Osteocyte (in vitro differentiated cells): Measurements from ENCODE around the gene ADAMTS2. TPM values are rescaled to one million over a fixed set of nuclear protein-coding genes. Genes with fewer than 3 reads are reported as not detected.
A peak's percentile ranks its signal among the peaks of the same experiment; 100 is the strongest.

Source experiments
- DNase-seq: peaks from one replicate; pipeline ENCODE4 v3.0.0; 2021; ENCODE audit warnings: mixed read lengths; ENCODE audit not compliant: unreplicated experiment; ENCODE audit errors: extremely low spot score
- H3K27ac Mint-ChIP-seq: one replicate; pipeline ENCODE4 v1.8.0; 2021; ENCODE audit warnings: mild to moderate bottlenecking, mixed read lengths; ENCODE audit not compliant: unreplicated experiment
- H3K27me3 Mint-ChIP-seq: one replicate; pipeline ENCODE4 v1.8.0; 2021; ENCODE audit warnings: mixed read lengths; ENCODE audit not compliant: unreplicated experiment
- H3K36me3 Mint-ChIP-seq: one replicate; pipeline ENCODE4 v1.8.0; 2021; ENCODE audit warnings: mixed read lengths; ENCODE audit not compliant: unreplicated experiment
- H3K4me1 Mint-ChIP-seq: one replicate; pipeline ENCODE4 v1.8.0; 2021; ENCODE audit warnings: mixed read lengths; ENCODE audit not compliant: unreplicated experiment
- H3K4me3 Mint-ChIP-seq: one replicate; pipeline ENCODE4 v1.8.0; 2021; ENCODE audit warnings: mild to moderate bottlenecking, moderate library complexity, mixed read lengths; ENCODE audit not compliant: unreplicated experiment
- H3K9me3 Mint-ChIP-seq: one replicate; pipeline ENCODE4 v1.8.0; 2021; ENCODE audit warnings: mixed read lengths; ENCODE audit not compliant: unreplicated experiment
- CTCF ChIP-seq: fragments of 200-600 bp; sonication (generic); IDR thresholded peaks from 2 replicates; pipeline ENCODE4 v1.5.0; 2021; ENCODE audit warnings: antibody characterized with exemption, mild to moderate bottlenecking, moderate library complexity
- total RNA-seq: library from RNA; stranded (reverse); gene quantifications from 2 replicates; pipeline ENCODE4 v1.2.1, GENCODE V29; 2021

The ADAMTS2 gene
- total RNA-seq, 1 donor from 2014 or later, result 12.2 TPM

DNA sequence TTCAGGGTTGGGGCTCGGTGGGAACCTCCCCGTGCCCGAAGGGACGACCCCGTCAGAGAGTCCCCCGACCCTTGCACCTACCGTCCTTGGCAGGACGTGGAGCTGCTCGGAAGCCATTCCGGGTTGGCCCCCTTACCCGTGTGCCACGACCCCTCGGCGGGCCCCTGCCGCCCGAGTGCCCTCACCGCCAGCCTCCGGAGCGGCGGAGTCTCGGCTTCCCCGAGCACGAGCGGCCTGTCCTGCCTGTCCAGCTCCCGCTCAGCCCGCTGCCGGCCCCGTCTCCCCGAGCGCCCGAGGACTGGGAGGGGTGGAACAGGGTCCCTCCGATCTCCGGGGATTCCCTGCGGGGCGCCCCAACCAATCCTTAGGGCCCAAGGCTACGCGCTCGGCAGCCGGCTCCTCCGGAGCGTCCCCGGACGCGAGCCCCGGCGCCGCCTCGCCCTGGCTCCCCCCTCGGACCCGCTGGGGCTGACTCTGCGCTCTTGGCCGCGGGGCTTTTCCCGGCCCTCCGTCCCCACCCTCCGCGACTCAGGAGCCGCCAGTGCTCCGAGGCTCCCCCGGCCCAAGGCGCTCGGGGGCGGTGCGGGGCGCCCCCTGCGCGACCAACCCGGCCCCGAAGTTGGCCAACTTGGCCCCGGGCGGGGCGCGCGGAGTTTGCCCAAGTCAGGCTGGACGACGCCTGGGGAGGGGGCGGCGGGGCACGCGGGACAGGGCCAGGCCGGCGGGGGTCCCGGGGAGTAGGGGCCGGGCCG is 654 bp downstream of the ADAMTS2 start:
- no peak for DNase-seq
- Mint-ChIP-seq H3K4me1 (peaks cover 8% of the 10 kb centered on the region), H3K9me3 (no peaks in the 10 kb centered on the region), H3K27me3 (peaks cover 44% of the 10 kb centered on the region), H3K27ac (no peak overlapping the region), H3K36me3 (no peaks in the 10 kb centered on the region), H3K4me3 (peak overlapping the region; percentile 48)
- TF ChIP-seq CTCF, result no peak

GRCh38 chr5:179343719-179344430 is 1.4 kb downstream of the ADAMTS2 start:
- Mint-ChIP-seq H3K4me1 (peaks cover 8% of the 10 kb centered on the region), H3K27ac (no peak overlapping the region), H3K4me3 (peak overlapping the region; percentile 48), H3K36me3 (no peaks in the 10 kb centered on the region), H3K27me3 (peaks cover 44% of the 10 kb centered on the region), H3K9me3 (no peaks in the 10 kb centered on the region)
- TF ChIP-seq CTCF, result peak; percentile 32
- DNase-seq, result no peak

DNA sequence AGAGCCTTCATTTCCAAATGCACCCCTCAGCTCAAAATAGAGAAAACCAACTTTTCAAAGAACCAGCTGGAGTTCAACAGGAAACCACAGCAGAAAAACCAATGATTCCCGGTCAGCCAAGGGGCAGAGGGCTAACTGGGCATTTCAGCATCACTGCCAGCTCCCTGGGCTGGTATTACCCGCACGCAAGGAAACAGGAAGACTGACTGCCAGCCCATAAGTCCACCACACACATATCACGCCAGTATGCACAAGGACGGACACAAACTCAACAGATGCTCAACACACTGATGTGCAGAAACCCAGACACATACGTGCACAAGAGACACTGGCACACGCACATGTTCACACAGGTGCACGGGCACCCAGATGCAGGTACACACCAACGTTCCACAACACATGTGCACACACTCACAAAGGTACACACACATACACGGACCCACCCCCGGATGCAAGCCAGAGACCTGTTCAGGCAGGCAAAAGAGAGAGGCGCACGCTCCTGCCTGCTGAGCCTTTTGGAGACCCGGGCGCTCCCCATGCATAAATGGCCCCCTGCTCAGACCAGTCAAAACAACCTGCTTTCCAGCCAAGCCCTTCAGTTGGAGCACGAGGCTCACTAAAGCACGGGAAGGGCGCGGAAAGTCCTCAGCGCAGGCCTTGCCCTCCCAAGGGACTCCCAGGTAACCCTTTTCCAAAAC is 2.1 kb downstream of the ADAMTS2 start:
- no peak for TF ChIP-seq CTCF
- no peak for DNase-seq
- Mint-ChIP-seq H3K9me3 (no peaks in the 10 kb centered on the region), H3K36me3 (no peaks in the 10 kb centered on the region), H3K27ac (no peak overlapping the region), H3K27me3 (peaks cover 44% of the 10 kb centered on the region), H3K4me3 (peak overlapping the region; percentile 37), H3K4me1 (peaks cover 8% of the 10 kb centered on the region)

GRCh38 chr5:179342577-179342976 is 2.7 kb downstream of the ADAMTS2 start:
- H3K27ac Mint-ChIP-seq, result no peak overlapping the region
- peaks cover 40% of the 10 kb centered on the region for H3K27me3 Mint-ChIP-seq
- peak overlapping the region; percentile 37 for H3K4me3 Mint-ChIP-seq
- DNase-seq, result no peak
- H3K36me3 Mint-ChIP-seq, result no peaks in the 10 kb centered on the region
- H3K4me1 Mint-ChIP-seq, result peaks cover 8% of the 10 kb centered on the region
- TF ChIP-seq CTCF, result no peak
- H3K9me3 Mint-ChIP-seq, result no peaks in the 10 kb centered on the region

DNA sequence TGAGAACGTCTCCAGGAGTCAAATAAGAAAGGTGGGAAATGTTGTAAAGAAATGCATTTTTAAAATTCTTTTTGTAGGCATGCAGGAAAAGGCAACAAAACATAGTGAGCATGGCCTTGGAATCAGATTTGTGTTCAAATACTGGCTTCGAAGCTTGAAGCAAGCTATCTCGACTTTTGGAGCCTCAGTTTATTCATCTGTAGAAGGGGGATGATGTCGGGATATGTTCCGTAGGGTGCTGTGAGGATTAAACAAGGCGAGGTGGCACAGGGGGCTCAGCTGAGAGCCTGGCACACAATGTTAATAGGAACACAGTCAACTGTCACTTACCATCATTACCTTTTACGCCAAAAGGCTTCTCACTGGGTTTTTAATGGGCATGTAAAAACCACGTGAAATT is 4.8 kb downstream of the ADAMTS2 start:
- Mint-ChIP-seq H3K9me3 (no peaks in the 10 kb centered on the region), H3K4me1 (peaks cover 8% of the 10 kb centered on the region), H3K36me3 (no peaks in the 10 kb centered on the region), H3K4me3 (no peak overlapping the region), H3K27me3 (peaks cover 21% of the 10 kb centered on the region), H3K27ac (no peak overlapping the region)
- no peak for TF ChIP-seq CTCF
- no peak for DNase-seq
